AG09319 (cell line): ENCODE measurements around the gene UBAP2.

Experiments
- DNase-seq: peaks from one replicate; pipeline ENCODE4 v3.0.0-alpha.2; 2010; ENCODE audit warnings: low read depth; ENCODE audit errors: extremely low read depth
- TF ChIP-seq, protein P1 (sequence below): IDR thresholded peaks from 2 replicates; pipeline ENCODE4 v1.5.1; 2011; ENCODE audit warnings: low read depth, mild to moderate bottlenecking, inconsistent platforms, low read length, moderate library complexity

The UBAP2 gene, protein sequence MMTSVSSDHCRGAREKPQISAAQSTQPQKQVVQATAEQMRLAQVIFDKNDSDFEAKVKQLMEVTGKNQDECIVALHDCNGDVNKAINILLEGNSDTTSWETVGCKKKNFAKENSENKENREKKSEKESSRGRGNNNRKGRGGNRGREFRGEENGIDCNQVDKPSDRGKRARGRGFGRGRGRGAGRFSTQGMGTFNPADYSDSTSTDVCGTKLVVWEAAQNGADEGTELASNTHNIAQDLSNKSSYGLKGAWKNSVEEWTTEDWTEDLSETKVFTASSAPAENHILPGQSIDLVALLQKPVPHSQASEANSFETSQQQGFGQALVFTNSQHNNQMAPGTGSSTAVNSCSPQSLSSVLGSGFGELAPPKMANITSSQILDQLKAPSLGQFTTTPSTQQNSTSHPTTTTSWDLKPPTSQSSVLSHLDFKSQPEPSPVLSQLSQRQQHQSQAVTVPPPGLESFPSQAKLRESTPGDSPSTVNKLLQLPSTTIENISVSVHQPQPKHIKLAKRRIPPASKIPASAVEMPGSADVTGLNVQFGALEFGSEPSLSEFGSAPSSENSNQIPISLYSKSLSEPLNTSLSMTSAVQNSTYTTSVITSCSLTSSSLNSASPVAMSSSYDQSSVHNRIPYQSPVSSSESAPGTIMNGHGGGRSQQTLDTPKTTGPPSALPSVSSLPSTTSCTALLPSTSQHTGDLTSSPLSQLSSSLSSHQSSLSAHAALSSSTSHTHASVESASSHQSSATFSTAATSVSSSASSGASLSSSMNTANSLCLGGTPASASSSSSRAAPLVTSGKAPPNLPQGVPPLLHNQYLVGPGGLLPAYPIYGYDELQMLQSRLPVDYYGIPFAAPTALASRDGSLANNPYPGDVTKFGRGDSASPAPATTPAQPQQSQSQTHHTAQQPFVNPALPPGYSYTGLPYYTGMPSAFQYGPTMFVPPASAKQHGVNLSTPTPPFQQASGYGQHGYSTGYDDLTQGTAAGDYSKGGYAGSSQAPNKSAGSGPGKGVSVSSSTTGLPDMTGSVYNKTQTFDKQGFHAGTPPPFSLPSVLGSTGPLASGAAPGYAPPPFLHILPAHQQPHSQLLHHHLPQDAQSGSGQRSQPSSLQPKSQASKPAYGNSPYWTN

DNA sequence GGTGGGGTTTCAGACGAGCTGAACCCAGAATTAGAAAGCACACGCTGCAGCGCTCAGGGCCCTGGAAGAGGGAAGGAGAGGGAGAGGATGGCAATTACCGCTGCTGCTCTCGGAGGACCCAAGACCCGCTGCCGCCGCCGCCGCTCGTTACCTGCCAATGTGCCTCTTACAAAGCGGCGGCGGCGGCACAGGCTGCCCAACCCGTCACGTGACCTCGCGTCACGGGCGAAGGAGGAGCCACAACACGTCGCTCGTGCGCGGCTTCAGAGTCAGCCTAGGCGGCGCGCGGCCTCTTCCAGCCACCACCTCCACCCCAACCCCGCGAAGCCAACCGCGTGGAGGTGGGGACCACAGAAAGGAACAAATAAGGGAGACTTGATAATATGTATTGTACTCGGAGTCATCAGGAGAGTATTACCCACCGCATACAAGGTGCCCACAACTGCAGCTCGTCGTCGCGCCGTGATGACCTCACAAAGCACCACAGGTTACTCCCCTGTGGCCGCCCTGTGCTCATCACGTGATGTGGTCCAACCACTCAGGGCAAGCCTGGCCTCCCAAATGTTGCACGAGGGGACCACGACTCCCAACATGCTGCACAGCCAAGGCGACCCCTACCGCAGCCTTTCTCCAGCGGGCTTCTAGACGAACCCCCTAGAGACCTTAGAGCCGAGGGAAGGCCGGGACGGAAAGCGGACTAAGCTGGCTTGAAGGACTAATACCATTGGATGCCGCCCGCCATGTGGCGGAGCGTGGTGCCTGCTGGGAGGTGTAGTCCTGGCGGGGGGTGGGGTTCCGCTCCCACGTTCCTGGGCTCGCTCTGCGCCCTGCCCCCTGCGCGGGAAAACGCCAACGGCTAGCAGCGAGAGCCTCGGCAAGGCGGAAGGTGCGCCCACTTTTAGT lies at the start of gene UBAP2:
Gene UBAP2, minus strand, starts transcription at position 161 of the 903 bp plus-strand sequence. CDS start 31,739 bp downstream, outside the sequence.
- DNase-seq = peak; percentile 88
- TF ChIP-seq, protein P1, sequence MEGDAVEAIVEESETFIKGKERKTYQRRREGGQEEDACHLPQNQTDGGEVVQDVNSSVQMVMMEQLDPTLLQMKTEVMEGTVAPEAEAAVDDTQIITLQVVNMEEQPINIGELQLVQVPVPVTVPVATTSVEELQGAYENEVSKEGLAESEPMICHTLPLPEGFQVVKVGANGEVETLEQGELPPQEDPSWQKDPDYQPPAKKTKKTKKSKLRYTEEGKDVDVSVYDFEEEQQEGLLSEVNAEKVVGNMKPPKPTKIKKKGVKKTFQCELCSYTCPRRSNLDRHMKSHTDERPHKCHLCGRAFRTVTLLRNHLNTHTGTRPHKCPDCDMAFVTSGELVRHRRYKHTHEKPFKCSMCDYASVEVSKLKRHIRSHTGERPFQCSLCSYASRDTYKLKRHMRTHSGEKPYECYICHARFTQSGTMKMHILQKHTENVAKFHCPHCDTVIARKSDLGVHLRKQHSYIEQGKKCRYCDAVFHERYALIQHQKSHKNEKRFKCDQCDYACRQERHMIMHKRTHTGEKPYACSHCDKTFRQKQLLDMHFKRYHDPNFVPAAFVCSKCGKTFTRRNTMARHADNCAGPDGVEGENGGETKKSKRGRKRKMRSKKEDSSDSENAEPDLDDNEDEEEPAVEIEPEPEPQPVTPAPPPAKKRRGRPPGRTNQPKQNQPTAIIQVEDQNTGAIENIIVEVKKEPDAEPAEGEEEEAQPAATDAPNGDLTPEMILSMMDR = no peak

DNA sequence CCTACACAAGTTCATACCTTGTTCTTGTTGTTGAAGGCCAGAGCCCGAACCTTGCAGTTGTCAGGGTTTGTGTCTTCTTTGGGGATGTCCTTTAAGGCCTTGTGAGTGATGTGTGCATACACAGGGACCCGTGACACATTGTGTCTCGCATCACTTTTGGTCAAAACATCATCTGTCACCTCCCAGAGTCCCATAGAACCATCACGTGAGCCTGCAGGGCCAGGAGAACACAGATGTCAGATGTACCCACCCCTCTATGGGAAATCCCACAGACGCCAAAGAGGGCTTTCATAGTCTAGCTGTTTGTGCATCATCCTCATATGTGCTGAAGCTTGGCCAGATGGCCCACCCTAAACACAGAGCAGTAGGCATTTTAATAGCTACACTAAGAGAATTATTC lies 49.6 kb upstream of the UBAP2 start:
- DNase-seq = no peak
- TF ChIP-seq, protein P1 = no peak

DNA sequence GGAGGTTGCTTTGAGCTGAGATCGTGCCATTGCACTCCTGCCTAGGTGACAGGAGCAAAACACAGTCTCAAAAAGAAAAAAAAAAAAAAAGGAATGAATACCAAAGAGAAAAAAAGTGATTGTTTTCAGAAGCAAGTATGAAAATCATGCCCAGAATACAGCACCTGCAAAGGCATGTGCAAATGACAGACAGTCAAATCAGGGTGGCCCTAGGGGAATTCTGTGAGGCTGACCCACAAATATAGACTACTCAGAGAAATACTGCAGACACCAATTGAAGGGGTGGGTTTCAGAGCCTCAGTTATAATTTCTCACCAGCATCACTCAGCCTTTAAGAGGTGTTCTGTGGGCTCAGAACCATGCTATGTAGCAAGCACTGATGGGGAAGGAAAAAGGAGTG lies 49.2 kb upstream of the UBAP2 start:
- TF ChIP-seq, protein P1 = no peak
- DNase-seq = no peak

DNA sequence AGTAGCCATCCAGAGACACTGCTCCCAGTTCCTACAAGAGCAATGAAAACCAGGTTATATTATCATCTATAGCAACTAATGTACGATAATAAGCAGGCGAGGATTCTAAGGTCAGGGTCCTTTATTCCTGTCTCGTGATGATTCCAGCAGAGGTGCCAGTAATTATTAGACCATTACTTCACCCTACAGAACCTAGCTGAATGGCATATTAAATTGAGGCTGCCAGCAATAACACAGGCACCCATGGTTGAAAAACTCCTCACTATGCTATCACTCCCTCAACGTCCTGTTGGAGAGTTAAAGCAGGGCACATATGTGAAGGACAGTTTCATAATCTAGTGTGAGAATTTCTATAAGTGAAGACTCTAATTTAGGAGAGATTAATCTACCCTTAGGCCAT lies 48.1 kb upstream of the UBAP2 start:
- DNase-seq = no peak
- TF ChIP-seq, protein P1 = no peak

DNA sequence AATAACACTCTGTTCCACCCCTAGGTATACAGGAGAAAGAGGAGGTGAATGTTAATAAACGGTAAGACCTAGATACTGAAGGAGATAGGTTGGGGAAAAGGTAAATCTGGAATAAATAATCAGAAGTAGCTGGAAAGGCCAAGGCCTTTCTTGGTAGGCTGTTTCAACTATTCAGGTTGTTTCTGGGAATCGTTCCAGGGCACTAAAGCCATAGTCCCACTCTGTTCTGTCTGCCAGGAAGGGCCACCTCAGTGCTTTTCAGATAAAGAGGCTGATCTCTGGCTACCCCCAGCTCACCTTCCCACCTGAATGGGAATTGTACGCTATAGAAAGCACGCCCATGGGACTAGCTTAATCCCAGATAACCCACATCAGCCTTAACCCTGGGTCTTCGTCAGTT lies 44.9 kb upstream of the UBAP2 start:
- DNase-seq = no peak
- TF ChIP-seq, protein P1 = no peak

DNA sequence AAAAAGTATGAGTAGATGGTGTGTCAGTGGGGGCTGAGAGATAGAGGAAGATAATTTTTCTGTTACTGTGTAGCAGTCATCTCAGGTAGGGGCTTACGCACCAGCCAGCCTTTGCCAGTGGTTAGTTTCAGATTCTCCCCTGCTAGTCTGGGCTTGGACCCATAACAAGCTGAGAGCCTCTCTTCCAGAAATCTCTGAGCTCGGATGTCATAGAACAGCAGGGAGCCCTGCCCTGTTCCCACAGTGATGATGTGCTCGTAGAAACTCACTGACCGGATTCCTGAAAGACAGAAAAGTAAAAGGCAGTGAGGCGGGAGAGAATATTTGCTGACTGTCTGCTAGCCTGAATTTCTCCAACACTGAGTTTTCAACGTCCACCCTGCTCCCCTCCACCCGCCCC lies 40.6 kb upstream of the UBAP2 start:
- TF ChIP-seq, protein P1 = no peak
- no peak for DNase-seq
